GM12865 (cell line): ENCODE measurements around the gene SPON2.

ENCODE experiments used
- DNase-seq: peaks from one replicate; pipeline ENCODE4 v3.0.0; 2010; ENCODE audit warnings: low read depth
- H3K4me3 ChIP-seq: 2 replicates; pipeline ENCODE4 v1.5.1; 2011; ENCODE audit warnings: mild to moderate bottlenecking, low read depth, low read length, control low read depth
- TF ChIP-seq, protein P1 (sequence below): IDR thresholded peaks from 2 replicates; pipeline ENCODE4 v1.5.1; 2011; ENCODE audit warnings: low read length, control low read depth, low read depth, inconsistent platforms; ENCODE audit not compliant: insufficient read depth; ENCODE audit errors: missing control alignments

Gene SPON2

DNA sequence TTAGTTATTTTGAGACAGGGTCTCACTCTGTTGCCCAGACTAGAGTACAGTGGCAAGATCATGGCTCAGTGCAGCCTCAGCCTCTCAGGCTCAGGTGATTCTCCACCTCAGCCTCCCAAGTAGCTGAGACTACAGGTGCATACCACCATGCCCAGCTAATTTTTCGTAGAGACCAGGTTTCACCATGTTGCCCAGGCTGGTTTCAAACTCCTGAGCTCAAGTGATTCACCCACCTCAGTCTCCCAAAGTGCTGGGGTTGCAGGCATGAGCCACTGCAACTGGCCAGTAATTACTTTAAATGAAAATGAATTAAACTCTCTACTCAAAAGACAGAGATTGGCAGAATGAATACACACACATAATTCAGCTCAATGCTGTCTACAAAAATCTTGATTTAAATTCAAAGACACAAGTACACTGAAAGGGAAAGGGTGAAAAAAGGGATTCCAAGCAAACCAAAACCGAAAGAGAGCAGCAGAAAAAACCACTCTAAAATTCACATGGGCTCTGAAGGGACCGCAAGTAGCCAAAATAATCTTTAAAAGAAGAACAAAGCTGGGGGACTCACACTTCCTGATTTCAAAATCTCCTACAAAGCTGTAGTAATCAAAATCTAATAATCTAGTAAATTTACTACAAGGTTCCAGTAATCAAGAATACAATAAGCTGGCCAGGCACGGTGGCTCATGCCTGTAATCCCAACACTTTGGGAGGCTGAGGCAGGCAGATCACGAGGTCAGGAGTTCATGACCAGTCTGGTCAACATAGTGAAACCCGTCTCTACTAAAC, 11.8 kb upstream of the SPON2 start:
- DNase-seq: peak; percentile 76
- TF ChIP-seq, protein P1, sequence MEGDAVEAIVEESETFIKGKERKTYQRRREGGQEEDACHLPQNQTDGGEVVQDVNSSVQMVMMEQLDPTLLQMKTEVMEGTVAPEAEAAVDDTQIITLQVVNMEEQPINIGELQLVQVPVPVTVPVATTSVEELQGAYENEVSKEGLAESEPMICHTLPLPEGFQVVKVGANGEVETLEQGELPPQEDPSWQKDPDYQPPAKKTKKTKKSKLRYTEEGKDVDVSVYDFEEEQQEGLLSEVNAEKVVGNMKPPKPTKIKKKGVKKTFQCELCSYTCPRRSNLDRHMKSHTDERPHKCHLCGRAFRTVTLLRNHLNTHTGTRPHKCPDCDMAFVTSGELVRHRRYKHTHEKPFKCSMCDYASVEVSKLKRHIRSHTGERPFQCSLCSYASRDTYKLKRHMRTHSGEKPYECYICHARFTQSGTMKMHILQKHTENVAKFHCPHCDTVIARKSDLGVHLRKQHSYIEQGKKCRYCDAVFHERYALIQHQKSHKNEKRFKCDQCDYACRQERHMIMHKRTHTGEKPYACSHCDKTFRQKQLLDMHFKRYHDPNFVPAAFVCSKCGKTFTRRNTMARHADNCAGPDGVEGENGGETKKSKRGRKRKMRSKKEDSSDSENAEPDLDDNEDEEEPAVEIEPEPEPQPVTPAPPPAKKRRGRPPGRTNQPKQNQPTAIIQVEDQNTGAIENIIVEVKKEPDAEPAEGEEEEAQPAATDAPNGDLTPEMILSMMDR: no peak
- peak overlapping the region; percentile 50 for H3K4me3 ChIP-seq

DNA sequence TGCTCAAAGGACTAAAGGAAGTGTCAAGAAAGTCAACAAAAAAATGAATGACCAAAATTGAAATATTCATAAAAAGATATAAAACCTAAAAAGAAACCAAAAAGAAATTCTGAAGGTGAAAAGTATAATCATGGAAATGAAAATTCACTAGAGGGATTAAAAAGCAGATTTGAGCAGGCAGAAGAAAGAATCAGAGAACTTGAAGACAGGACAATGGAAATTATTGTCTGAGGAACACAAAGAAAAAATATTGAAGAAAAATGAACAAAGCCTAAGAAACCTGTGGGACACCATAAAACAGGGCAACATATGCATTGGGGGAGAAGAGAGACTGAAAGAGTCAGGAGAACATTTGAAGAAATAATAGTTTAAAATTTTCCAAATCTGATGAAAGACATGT, 9.9 kb upstream of the SPON2 start:
- H3K4me3 ChIP-seq: no peak overlapping the region
- TF ChIP-seq, protein P1: no peak
- no peak for DNase-seq

DNA sequence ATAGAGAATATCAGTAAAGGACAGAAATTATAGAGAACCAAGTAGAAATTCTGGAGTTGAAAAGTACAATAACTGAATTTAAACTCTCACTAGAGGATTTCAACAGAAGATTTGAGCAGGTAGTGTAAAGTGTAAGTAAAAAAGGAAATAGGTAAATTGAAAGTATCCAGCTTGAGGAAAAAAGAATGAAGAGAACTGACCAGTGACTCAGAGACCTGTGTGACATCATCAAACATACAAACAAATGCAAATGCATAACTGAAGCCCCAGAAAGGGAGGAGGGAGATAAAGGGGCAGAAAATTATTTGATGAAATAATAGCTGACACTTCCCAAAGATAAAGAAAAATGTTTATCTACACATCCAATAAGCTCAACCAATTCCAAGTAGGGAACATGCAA, 8.3 kb upstream of the SPON2 start:
- no peak for DNase-seq
- H3K4me3 ChIP-seq: no peak overlapping the region
- TF ChIP-seq, protein P1: no peak

DNA sequence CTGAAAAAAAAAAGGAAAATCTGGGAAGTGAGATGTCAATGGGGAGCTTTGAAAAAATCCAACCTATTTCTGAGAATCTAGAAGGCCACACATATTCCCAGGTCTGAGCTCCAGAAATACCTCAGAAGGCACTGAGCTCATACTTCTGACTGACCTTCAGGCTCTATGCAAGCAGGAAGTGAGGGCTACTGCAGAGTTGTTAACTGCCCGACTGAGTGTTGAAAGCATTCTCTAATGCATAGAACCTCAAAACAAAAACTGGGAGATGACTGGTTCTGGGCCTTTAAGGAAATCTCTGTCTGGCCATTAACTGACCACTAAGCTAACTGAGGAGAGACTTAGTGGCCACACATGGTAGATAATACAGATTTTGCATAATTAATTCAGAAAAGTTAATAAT, 7.6 kb upstream of the SPON2 start:
- TF ChIP-seq, protein P1: no peak
- no peak overlapping the region for H3K4me3 ChIP-seq
- no peak for DNase-seq

DNA sequence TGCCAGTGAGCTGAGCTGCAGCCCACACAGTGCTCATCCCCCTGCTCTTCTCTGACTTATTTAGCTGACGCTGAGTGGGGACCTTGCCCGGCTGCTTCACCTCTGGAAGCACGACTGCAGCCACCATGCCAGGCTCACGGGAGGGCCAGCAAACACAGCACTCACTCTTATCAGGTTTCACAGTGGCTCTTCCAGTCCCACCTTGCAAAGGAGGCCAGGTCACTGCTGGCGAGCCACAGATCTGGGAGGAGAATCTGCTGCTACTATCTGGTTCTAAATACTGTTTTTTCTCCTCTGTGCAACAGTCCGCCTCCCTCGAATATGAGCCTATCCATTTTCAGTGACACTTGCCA, 6.7 kb upstream of the SPON2 start:
- DNase-seq: no peak
- H3K4me3 ChIP-seq: no peak overlapping the region
- TF ChIP-seq, protein P1: no peak

DNA sequence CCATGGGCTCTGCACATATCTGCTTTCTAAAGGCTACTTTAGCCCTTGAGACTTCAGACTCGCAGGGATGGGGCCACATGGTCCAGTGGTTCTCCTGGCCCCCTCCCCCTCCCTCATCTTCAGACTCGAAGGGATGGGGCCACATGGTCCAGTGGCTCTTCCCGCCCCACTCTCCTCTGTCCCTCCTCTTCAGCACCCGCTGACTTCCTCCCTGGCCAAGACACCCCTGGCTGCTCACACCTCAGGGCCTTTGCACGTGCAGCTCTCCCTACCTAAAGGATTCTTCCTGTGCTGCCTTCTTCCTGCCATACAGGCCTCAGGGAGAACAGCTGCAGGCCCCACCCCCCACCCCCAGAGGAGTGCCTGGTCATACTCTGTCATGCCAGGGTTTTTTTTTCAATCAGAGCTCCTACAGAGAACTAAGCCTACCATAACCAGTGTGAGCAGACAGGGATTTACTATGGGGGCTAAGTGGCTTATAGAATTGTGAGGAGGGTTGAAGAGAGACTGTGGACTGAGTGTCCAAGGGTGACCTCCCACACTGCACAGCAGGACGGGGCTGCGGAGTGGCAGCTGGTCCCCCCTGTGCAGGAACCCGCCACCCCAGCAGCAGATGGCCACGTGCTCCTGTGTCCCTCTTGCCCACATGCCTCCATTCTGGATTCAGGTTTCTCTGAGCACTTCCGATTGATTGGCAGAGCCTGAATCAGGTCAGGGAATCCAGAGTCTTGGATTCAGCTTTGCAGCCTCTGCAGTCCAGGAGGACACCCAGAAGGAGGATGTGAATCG, 6.1 kb upstream of the SPON2 start:
- no peak for DNase-seq
- TF ChIP-seq, protein P1: no peak
- H3K4me3 ChIP-seq: no peak overlapping the region
